Diencephalon (tissue), 1 donor: ENCODE data around the gene KLF9. TPM values are rescaled to one million over a fixed set of nuclear protein-coding genes. Genes with fewer than 3 reads are reported as not detected.

ENCODE experiments used
- total RNA-seq: library from RNA; depleted of rRNA; stranded (reverse); fragments of >200 nt; gene quantifications from one replicate; pipeline ENCODE4 v1.2.3, GENCODE V29; 2014

Gene KLF9
- 6.9 TPM for total RNA-seq

GRCh38 chr9:70413799-70414775 is at the start of gene KLF9:
TSS of gene KLF9 (minus strand) at chr9:70414657. CDS start at chr9:70413363, 1,294 bp downstream.

Other genes with a start within 250 kb of the KLF9 start
- gene SMC5, start 155.7 kb downstream of the KLF9 start, total RNA-seq: 31.6 TPM